ENCODE measurements around the gene SOX9. TPM values are rescaled to one million over a fixed set of nuclear protein-coding genes. Genes with fewer than 3 reads are reported as not detected.

Gene SOX9
- total and polyA plus RNA-seq, 8 donors: 5.8 to 69.5 (median 16.8) TPM

DNA sequence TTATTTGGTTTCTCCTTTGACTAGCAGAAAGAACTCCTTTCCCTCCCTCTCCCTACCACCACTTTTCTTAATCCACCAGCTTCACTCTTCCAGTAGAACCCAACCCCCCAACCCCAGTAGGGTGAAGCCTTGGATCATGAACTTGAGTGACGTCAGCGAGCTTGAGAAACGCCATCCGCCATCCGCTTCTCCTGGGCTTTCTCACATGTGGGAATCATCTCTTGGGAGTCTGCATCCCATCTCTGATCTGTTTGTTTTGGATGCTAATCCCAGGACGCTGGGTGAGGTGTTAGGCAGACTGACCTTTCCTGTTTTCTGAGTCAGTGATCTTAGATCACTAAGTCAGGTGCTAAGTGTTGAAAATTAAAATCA is 16.0 kb upstream of the SOX9 start:
- H3K27me3 ChIP-seq: peaks cover 0 to 9% (median 0%) of the 10 kb centered on the region in 3 donors
- TF ChIP-seq EP300 (IDR thresholded peaks at IDR 0.05) (no peak), POLR2A (IDR thresholded peaks at IDR 0.05) (no peak), POLR2AphosphoS5 (IDR thresholded peaks at IDR 0.05) (no peak)
- TF ChIP-seq, protein P1, sequence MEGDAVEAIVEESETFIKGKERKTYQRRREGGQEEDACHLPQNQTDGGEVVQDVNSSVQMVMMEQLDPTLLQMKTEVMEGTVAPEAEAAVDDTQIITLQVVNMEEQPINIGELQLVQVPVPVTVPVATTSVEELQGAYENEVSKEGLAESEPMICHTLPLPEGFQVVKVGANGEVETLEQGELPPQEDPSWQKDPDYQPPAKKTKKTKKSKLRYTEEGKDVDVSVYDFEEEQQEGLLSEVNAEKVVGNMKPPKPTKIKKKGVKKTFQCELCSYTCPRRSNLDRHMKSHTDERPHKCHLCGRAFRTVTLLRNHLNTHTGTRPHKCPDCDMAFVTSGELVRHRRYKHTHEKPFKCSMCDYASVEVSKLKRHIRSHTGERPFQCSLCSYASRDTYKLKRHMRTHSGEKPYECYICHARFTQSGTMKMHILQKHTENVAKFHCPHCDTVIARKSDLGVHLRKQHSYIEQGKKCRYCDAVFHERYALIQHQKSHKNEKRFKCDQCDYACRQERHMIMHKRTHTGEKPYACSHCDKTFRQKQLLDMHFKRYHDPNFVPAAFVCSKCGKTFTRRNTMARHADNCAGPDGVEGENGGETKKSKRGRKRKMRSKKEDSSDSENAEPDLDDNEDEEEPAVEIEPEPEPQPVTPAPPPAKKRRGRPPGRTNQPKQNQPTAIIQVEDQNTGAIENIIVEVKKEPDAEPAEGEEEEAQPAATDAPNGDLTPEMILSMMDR (IDR thresholded peaks at IDR 0.05): no peak
- no peaks in the 10 kb centered on the region for H3K4me1 ChIP-seq
- no peaks in the 10 kb centered on the region for H3K9me3 ChIP-seq
- H3K27ac ChIP-seq: no peak overlapping the region
- H3K36me3 ChIP-seq: no peaks in the 10 kb centered on the region
- intact Hi-C loops (cut with DNase I; ENCODE audit: low total_unique reads): no loop called here
- no peak for DNase-seq
- 72 to 86% (median 76%) methylated on average over 6 of the region's 6 CpGs for WGBS, 5 donors
- H3K4me3 ChIP-seq: no peak overlapping the region

DNA sequence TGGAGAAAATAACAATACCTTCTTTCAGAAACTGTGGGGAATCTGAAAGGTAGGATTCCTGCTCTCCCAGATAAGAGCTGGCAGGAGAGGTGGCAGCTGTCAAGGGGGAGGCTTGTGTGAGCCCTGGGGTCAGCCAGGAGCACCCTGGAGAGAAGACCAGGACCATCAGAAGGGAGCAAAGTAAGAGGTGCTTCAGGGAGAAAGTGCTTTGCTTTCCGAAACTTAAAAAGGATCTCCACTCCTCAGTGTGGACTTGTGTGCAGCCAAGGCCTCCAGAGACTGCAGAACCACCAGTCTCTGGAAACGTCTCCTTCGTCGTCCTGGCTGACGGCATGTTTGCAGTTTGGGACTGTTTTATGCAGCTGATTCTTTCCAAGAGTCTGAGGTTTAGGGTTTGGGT is 13.7 kb upstream of the SOX9 start:
- Histone ChIP-seq H3K9me3 (no peaks in the 10 kb centered on the region), H3K36me3 (no peaks in the 10 kb centered on the region), H3K27ac (no peak overlapping the region), H3K27me3 (peaks cover 0 to 29% (median 0%) of the 10 kb centered on the region in 3 donors), H3K4me1 (peaks cover 0 to 13% (median 3%) of the 10 kb centered on the region in 4 donors), H3K4me3 (no peak overlapping the region)
- WGBS, 5 donors: 68 to 86% (median 76%) methylated on average over 5 of the region's 5 CpGs
- intact Hi-C loops (cut with DNase I; ENCODE audit: low total_unique reads): no loop called here
- no peak for TF ChIP-seq POLR2A (IDR thresholded peaks at IDR 0.05)
- TF ChIP-seq, protein P1 (IDR thresholded peaks at IDR 0.05): no peak
- no peak for TF ChIP-seq POLR2AphosphoS5 (IDR thresholded peaks at IDR 0.05)
- no peak for TF ChIP-seq EP300 (IDR thresholded peaks at IDR 0.05)
- no peak for DNase-seq

DNA sequence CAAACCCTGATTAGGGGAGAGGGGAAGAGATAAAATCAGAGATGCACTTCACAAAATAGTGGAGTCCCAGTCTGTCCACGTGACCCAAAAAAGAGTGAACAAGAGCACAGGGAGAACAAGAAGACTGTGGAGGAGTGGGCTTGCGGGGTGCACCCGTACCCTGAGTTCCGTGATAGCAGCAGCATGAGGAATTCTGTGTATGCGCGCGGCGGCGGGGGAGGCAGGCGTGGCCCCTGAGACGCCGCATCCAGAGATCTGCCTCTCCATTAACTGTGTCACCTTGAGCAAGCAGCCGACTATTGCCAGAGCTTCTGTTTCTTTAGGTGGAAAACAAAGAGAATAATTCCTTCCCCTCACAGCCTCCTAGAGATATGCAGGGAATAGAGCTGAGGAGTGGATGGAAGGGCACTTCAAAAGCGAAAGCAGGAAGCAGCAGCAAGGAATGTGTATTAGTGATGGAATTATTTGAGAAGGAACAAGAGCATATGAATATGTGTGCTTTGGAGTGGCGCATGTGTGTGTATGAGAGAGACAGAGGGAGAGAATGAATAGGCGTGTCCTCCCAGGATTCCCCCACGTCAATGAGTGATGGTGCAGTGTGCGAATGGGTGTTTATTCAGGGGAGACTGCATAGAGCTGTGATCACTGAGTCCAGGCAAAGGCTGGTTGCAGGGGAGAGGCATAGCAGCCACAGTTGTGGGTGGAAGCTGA is 10.4 kb upstream of the SOX9 start:
- TF ChIP-seq POLR2A (IDR thresholded peaks at IDR 0.05) (no peak), POLR2AphosphoS5 (IDR thresholded peaks at IDR 0.05) (no peak), EP300 (IDR thresholded peaks at IDR 0.05) (no peak)
- TF ChIP-seq, protein P1 (IDR thresholded peaks at IDR 0.05): no peak
- Histone ChIP-seq H3K36me3 (no peaks in the 10 kb centered on the region), H3K9me3 (no peaks in the 10 kb centered on the region), H3K27me3 (peaks cover 0 to 39% (median under 1%) of the 10 kb centered on the region in 3 donors), H3K27ac (no peak overlapping the region), H3K4me3 (peak overlapping the region; percentile 20 to 36 (median 25)), H3K4me1 (peaks cover 0 to 13% (median 3%) of the 10 kb centered on the region in 4 donors)
- DNase-seq: peak in 1 of 2 donors; percentile 19
- 41 to 69% (median 56%) methylated on average over 18 of the region's 18 CpGs for WGBS, 5 donors
- intact Hi-C loops (cut with DNase I; ENCODE audit: low total_unique reads): loop anchor here (10.0 kb wide), 1 partner anchor 344 kb away; no protein-coding TSS in a partner anchor

DNA sequence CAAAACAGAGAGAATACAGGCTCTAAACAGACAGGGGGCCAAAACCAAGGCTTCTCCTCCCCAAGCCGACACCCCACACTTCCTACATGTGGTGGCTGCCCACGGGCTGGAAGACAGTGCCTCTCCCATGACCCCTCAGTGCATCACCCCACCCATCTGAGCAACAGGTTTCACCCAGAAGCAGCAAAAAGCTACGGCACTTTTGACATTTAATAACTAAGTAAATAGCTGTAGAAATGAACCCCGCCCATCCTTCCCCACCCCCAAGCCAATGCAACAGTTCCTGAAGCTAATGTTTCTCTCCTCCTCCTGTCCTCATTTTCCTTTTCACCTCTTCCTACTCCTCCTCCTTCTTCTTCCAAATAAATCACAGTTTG is 9.9 kb upstream of the SOX9 start:
- TF ChIP-seq, protein P1 (IDR thresholded peaks at IDR 0.05): no peak
- TF ChIP-seq POLR2A (IDR thresholded peaks at IDR 0.05) (no peak), POLR2AphosphoS5 (IDR thresholded peaks at IDR 0.05) (no peak), EP300 (IDR thresholded peaks at IDR 0.05) (no peak)
- H3K27ac ChIP-seq: no peak overlapping the region
- intact Hi-C loops (cut with DNase I; ENCODE audit: low total_unique reads): loop anchor here (10.0 kb wide), 1 partner anchor 344 kb away; no protein-coding TSS in a partner anchor
- H3K27me3 ChIP-seq: peaks cover 0 to 45% (median 6%) of the 10 kb centered on the region in 3 donors
- H3K4me1 ChIP-seq: peaks cover 0 to 13% (median 3%) of the 10 kb centered on the region in 4 donors
- H3K4me3 ChIP-seq: peak overlapping the region; percentile 20 to 36 (median 25)
- no peaks in the 10 kb centered on the region for H3K9me3 ChIP-seq
- WGBS, 5 donors: 16 to 32% (median 22%) methylated on average over 4 of the region's 4 CpGs
- H3K36me3 ChIP-seq: no peaks in the 10 kb centered on the region
- peak in 1 of 2 donors; percentile 35 for DNase-seq
